A673 (cell line): ENCODE results near the gene SPO11. TPM values are rescaled to one million over a fixed set of nuclear protein-coding genes. Genes with fewer than 3 reads are reported as not detected.

Source experiments
- BruUV-seq: library from RNA; stranded (reverse); fragments of 400-500 nt; replicated peaks from 2 replicates; lab custom pipeline; 2021; lab: Mats Ljungman, UMichigan
- CTCF ChIA-PET: fragments of 300-600 bp; sonication (Branson Sonifier 250); formaldehyde crosslinking; loops from one replicate; lab custom pipeline; 2022; ENCODE audit warnings: antibody characterized with exemption; lab: Charles Lee
- POLR2A ChIA-PET: fragments of 300-600 bp; sonication (Branson Sonifier 250); formaldehyde crosslinking; loops from one replicate; lab custom pipeline; 2022; ENCODE audit warnings: antibody characterized with exemption; ENCODE audit not compliant: low non-redundant PET; lab: Charles Lee
- DNase-seq: peaks from one replicate; pipeline ENCODE4 v3.0.0-alpha.2; 2015; ENCODE audit warnings: low spot score
- H3K27ac ChIP-seq: fragments of 200-600 bp; sonication (generic); 2 replicates; pipeline ENCODE4 v1.5.1; 2016; ENCODE audit warnings: mixed run types, low read depth, mild to moderate bottlenecking, mixed read lengths, antibody characterized with exemption, low read length; ENCODE audit not compliant: poor library complexity, severe bottlenecking
- H3K27me3 ChIP-seq: fragments of 200-600 bp; sonication (generic); replicated peaks from 2 replicates; pipeline ENCODE4 v1.6.1; 2017; ENCODE audit warnings: mixed run types, low read depth, mild to moderate bottlenecking, mixed read lengths, antibody characterized with exemption, low read length; ENCODE audit not compliant: insufficient read depth, poor library complexity
- H3K36me3 ChIP-seq: fragments of 200-600 bp; sonication (generic); 2 replicates; pipeline ENCODE4 v1.6.1; 2016; ENCODE audit warnings: mixed run types, mild to moderate bottlenecking, mixed read lengths, antibody characterized with exemption, low read length; ENCODE audit not compliant: insufficient read depth, poor library complexity, severe bottlenecking
- H3K4me1 ChIP-seq: fragments of 200-600 bp; sonication (generic); 2 replicates; pipeline ENCODE4 v1.6.1; 2017; ENCODE audit warnings: mixed run types, mild to moderate bottlenecking, mixed read lengths, antibody characterized with exemption, low read length; ENCODE audit not compliant: insufficient read depth, poor library complexity, severe bottlenecking
- H3K4me3 ChIP-seq: fragments of 200-600 bp; sonication (generic); 2 replicates; pipeline ENCODE4 v1.5.1; 2016; ENCODE audit warnings: low read depth, mixed run types, mild to moderate bottlenecking, mixed read lengths, low read length; ENCODE audit not compliant: poor library complexity, severe bottlenecking
- H3K9me3 ChIP-seq: fragments of 200-600 bp; sonication (generic); 2 replicates; pipeline ENCODE4 v1.6.1; 2016; ENCODE audit warnings: mixed run types, low read depth, mild to moderate bottlenecking, mixed read lengths, antibody characterized with exemption, low read length; ENCODE audit not compliant: poor library complexity, severe bottlenecking
- EZH2 ChIP-seq: fragments of 200-600 bp; sonication (generic); IDR thresholded peaks from 2 replicates; pipeline ENCODE4 v1.6.1; 2017; ENCODE audit warnings: borderline replicate concordance, low read depth, mild to moderate bottlenecking, mixed read lengths, antibody characterized with exemption, low read length; ENCODE audit not compliant: poor library complexity, severe bottlenecking
- intact Hi-C: fragments of 100-400 bp; cut with micrococcal nuclease; formaldehyde crosslinking; loops from one replicate; pipeline ENCODE4 v1.10.0; 2022; ENCODE audit not compliant: unreplicated experiment
- total RNA-seq: library from RNA; stranded (reverse); gene quantifications from 2 replicates; pipeline ENCODE4 v1.2.3, GENCODE V29; 2021
- TF ChIP-seq, protein P1 (sequence below): fragments of 300-800, 200-600 bp; sonication (generic); conservative IDR thresholded peaks from 2 replicates; pipeline ENCODE4 v1.5.1; 2017; ENCODE audit warnings: low read depth, mild to moderate bottlenecking, antibody characterized with exemption, low read length, moderate library complexity, mixed read lengths

Gene SPO11
- total RNA-seq, 1 experiment from 2014 or later: not detected

- H3K27ac ChIP-seq: no peak overlapping the region
- H3K4me3 ChIP-seq: no peak overlapping the region
- CTCF ChIA-PET: interaction anchor here (0.6 kb wide), 1 partner anchor 67 kb away, joined by 3 read pairs; no protein-coding TSS in a partner anchor
- no peak for TF ChIP-seq EZH2
- TF ChIP-seq, protein P1, sequence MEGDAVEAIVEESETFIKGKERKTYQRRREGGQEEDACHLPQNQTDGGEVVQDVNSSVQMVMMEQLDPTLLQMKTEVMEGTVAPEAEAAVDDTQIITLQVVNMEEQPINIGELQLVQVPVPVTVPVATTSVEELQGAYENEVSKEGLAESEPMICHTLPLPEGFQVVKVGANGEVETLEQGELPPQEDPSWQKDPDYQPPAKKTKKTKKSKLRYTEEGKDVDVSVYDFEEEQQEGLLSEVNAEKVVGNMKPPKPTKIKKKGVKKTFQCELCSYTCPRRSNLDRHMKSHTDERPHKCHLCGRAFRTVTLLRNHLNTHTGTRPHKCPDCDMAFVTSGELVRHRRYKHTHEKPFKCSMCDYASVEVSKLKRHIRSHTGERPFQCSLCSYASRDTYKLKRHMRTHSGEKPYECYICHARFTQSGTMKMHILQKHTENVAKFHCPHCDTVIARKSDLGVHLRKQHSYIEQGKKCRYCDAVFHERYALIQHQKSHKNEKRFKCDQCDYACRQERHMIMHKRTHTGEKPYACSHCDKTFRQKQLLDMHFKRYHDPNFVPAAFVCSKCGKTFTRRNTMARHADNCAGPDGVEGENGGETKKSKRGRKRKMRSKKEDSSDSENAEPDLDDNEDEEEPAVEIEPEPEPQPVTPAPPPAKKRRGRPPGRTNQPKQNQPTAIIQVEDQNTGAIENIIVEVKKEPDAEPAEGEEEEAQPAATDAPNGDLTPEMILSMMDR: no peak
- H3K9me3 ChIP-seq: no peaks in the 10 kb centered on the region
- peaks cover 50% of the 10 kb centered on the region for H3K27me3 ChIP-seq
- POLR2A ChIA-PET: no interaction called here
- intact Hi-C loops: no loop called here
- BruUV-seq: no TSS peak
- H3K4me1 ChIP-seq: no peaks in the 10 kb centered on the region
- no peak for DNase-seq
- H3K36me3 ChIP-seq: no peaks in the 10 kb centered on the region
Measured at GRCh38 chr20:57282670-57283361, 46.8 kb upstream of the SPO11 start.

- no peak overlapping the region for H3K27ac ChIP-seq
- ChIA-PET POLR2A (no interaction called here), CTCF (no interaction called here)
- H3K4me3 ChIP-seq: no peak overlapping the region
- DNase-seq: no peak
- H3K36me3 ChIP-seq: no peaks in the 10 kb centered on the region
- no peaks in the 10 kb centered on the region for H3K9me3 ChIP-seq
- TF ChIP-seq EZH2: no peak
- TF ChIP-seq, protein P1: no peak
- H3K27me3 ChIP-seq: peaks cover 60% of the 10 kb centered on the region
- no TSS peak for BruUV-seq
- no peaks in the 10 kb centered on the region for H3K4me1 ChIP-seq
- intact Hi-C loops: no loop called here
Measured at GRCh38 chr20:57283860-57284259, 45.7 kb upstream of the SPO11 start.

GRCh38 chr20:57287007-57287880 lies 42.4 kb upstream of the SPO11 start:
- intact Hi-C loops: no loop called here
- TF ChIP-seq, protein P1: no peak
- no peak for TF ChIP-seq EZH2
- Histone ChIP-seq H3K36me3 (no peaks in the 10 kb centered on the region), H3K27me3 (peaks cover 91% of the 10 kb centered on the region), H3K4me3 (no peak overlapping the region), H3K27ac (no peak overlapping the region), H3K4me1 (no peaks in the 10 kb centered on the region), H3K9me3 (no peaks in the 10 kb centered on the region)
- CTCF ChIA-PET: no interaction called here
- no peak for DNase-seq
- BruUV-seq: no TSS peak
- POLR2A ChIA-PET: no interaction called here
